HG02852 (cell line): ENCODE results near the gene SPIRE1.
"Not testable (repeated sequence)": the region's sequence is repeated elsewhere in the genome, so short reads cannot be mapped to it uniquely, and the experiment has no call there.

Experiments
- ATAC-seq: cut with Tn5 transposase; IDR thresholded peaks from one replicate; pipeline ENCODE4 v1.9.1; 2021; ENCODE audit warnings: mild to moderate bottlenecking, moderate library complexity; ENCODE audit not compliant: unreplicated experiment

SPIRE1 gene

GRCh38 chr18:12647773-12648172 is 10.1 kb downstream of the SPIRE1 start:
- no peak for ATAC-seq

DNA sequence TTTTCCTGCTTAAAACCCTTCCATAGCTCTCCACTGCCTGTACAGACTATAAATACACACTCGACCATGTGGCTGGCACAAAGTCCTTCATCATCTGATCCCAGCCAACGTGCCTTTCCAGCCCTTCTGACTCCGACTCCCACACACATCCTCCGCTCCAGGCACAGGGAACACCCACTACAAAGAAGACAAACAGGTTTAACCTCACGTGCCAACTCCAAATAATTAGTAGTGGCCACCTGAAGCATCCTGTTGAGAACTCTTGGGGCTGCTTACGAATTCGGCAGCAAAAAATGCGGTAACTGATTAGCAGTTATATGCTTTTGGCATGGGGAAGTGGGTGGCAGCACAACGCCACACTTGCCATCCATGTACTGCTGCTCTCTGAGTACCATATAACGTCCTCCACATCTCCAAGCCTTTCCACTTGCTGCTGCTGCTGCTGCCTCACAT is 12.1 kb downstream of the SPIRE1 start:
- ATAC-seq: no peak

- no peak for ATAC-seq
These were observed 12.7 kb downstream of the SPIRE1 start for GRCh38 chr18:12645254-12645653.

DNA sequence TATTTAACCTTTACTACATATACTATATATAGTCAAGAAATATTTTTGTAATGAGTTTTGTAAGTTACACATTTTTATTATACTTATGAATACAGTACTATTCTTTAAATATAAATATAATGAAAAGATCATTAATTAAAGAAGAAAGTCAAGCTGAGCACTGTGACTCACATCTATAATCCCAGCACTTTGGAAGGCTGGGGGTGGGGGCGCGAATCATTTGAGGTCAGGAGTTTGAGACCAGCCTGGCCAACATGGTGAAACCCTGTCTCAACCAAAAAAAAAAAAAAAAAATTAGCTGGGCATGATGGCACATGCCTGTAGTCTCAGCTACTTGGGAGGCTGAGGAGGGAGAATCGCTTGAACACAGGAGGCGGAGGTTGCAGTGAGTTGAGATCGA is 14.2 kb downstream of the SPIRE1 start:
- ATAC-seq: not testable (repeated sequence)

- ATAC-seq: no peak
These were observed 17.1 kb downstream of the SPIRE1 start for GRCh38 chr18:12640881-12641200.

- ATAC-seq: no peak
These were observed 17.7 kb downstream of the SPIRE1 start for GRCh38 chr18:12639990-12640880.

DNA sequence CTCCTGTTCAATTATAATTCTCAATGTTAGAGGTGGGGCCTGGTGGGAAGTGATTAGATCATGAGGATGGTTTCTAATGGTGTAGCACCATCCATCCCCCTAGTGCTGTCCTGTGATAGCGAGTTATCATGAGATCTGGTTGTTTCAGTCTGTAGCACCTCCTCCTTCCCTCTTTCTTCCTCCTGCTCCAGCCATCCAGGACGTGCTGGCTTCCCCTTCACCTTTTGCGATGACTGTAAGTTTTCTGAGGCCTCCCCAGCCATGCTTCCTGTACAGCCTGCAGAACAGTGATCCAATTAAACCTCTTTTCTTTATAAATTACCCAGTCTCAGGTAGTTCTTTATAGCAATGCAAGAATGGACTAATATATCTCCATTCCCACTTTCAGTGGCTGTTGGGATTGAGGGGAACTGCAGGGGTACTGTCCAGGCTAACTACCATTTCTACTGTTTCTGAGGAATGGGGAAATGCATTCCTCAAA is 19.2 kb downstream of the SPIRE1 start:
- ATAC-seq: no peak

- ATAC-seq: no peak
These were observed 19.8 kb downstream of the SPIRE1 start for GRCh38 chr18:12637901-12638643.

DNA sequence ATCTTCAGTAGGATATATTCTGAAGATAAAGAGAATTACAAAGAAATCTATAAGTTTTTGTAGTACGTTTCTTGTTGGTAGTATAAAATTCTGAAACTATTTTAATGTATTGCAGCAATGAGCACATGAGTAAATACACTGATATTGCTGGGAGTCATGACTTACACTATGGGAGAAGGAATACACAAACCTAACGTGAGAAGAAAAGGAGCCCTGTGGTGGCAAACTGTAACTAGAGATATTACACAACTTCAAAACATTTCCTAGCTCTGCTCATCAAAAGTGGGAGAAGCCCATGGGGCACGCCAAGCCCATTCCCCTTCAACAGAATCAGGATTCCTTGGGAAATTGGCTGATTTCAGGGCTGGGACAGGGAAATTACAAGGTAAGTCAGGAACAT is 20.5 kb downstream of the SPIRE1 start:
- ATAC-seq: no peak

DNA sequence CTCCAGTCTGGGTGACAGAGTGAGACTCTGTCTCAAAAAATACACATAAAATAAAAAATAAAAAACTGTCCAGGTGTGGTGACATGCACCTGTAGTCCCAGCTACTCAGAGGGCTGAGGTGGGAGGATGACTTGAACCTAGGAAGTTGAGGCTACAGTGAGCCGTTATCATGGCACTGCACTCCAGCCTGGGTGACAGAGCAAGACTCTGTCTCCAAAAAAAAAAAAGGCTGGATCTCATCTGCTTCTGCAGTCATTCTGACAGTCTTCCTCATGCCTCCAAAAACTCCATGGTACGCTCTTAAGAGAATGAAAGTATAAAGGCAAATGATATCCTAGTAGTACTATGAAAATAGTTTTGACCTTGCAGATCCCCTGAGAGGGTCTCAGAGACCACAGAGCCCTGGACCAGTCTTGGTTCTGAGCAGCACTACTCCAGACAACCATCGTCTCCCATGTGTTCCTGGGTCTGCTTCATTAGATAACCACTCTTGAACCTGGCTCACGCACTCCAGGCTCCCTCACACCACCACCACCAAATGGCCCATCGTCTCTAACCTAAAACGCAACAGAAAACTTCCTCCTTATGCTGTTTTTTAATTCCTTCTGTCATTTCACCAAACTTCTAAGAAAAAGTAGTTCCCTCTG is 26.0 kb downstream of the SPIRE1 start:
- no peak for ATAC-seq

DNA sequence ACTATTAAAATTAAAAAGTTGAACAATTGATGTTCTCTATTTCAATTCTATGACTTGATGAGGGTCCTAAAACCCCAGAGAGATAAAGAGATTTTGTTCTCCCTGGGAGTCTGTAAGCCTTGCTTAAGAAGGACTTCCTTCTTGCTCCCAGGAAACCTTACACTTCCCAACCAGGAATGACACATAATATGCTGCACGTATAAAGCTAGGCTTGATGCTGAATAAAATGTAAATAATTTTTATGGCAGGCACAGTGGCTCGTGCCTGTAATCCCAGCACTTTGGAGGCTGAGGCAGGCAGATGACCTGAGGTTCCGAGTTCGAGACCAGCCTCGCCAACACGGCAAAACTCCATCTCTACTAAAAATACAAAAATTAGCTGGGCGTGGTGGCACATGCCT is 27.8 kb downstream of the SPIRE1 start:
- no peak for ATAC-seq

DNA sequence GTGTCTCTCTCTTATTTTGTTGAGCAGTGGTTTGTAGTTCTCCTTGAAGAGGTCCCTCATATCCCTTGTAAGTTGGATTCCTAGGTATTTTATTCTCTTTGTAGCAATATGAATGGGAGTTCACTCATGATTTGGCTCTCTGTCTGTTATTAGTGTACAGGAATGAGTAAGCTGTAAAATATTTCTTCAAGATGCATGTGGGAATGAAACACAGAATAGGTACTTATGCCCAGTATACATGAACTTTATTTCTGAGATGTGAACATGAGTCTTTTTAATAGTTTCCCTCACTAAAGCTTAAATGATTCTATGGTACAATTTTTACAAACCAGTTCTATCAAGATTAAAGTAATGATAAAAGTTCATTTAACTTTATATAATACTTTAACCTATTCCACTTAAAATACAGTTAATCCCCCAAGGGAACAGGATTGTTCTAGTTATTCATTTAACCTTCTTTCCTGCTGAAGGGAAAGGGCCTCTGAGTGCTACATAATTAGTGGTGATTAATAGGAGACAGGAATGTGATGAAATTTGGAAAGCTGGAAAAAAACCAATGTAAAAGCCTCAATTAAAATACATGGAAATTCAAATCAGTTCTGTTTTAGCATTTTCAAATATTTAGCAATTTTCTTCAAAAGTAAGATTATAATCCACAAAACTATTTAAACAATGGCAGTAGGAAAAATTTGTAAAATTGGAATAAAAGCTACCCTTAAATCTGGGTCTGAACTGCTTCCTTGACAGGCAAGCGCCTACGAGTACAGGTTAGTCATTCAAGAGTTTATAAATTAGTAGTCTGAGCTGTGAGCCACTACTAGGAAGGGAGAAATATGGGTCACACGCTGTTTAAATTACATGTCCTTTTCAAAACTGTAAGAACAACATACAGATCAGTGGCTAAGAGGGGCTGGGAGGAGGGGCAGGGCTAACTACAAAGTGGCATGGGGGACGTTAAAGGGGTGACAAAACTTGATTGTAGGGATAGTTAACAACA is 28.9 kb downstream of the SPIRE1 start:
- no peak for ATAC-seq

GRCh38 chr18:12627199-12627598 is 30.7 kb downstream of the SPIRE1 start:
- ATAC-seq: not testable (repeated sequence)

GRCh38 chr18:12625241-12625640 is 32.7 kb downstream of the SPIRE1 start:
- ATAC-seq: no peak

DNA sequence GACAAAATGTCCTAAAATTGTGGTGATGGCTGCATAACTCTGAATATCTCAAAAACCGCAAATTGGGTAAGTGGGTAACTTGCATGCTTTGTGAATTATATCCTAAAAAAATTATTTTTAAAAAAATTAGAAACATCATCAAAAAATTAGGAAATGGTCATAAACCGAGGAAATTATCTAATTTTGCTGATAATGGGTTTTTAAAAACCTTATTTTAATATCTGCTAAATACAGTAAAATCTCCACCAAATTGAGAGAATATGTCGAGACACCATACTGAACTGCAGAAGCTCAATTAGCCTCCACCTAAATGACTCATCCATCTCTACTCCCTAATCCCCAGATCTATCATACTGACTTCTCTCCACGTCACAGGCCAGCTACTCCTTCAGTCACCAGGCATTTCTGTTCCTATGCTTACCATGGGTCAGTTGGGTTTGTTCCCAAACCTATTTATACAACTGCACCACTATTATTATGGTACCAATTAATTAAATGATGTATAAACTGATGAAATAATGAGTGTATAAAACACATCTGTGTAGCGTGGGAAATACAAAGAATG is 36.1 kb downstream of the SPIRE1 start:
- ATAC-seq: no peak

DNA sequence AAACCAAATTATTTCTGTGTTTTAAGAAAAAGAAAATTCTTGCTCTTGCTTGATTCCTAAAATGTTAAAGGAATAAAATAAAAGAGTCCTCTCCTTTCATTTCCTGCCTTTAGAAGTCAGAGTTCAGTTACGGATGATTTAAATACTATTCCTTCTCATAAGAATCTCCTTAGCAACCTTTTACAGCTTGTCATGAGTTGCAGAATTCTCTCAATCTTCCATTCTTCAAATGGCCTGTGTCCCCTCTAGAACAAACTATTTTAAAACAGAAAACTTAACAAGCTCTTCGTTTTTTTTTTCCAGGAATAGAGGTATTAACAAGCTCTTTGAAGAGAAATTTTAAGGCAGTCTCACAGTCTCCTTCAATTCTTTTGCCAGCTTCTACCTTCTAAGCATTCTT is 42.2 kb downstream of the SPIRE1 start:
- ATAC-seq: no peak

- no peak for ATAC-seq
These were observed 49.6 kb downstream of the SPIRE1 start for GRCh38 chr18:12608301-12608700.

DNA sequence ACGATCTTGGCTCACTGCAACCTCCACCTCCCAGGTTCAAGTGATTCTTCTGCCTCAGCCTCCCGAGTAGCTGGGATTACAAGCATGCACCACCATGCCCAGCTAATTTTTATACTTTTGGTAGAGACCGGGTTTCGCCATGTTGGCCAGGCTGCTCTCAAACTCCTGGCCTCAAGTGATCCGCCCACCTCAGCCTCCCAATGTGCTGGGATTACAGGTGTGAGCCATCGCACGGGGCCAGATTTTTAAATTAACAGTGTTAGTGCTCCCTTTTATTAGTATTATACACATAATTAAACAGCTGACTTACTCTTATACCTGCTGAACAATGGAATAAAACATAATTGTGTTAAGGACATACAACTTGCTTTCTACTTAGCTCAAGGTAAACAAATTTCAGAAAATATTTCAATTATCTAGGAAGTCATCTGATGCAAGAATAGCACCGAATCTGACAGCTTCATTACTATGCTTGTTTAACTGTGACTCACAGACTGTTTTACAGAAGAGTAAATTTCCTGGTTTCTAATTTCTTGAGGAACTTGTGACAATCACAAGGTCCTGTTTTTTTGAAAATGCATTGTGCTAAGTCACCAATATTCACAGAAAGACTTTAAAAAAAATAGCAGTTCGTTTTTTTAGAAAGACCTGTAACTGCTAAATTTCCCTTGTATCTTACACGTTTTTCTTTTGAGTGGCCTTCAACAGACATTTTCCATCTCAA is 51.2 kb downstream of the SPIRE1 start:
- no peak for ATAC-seq

DNA sequence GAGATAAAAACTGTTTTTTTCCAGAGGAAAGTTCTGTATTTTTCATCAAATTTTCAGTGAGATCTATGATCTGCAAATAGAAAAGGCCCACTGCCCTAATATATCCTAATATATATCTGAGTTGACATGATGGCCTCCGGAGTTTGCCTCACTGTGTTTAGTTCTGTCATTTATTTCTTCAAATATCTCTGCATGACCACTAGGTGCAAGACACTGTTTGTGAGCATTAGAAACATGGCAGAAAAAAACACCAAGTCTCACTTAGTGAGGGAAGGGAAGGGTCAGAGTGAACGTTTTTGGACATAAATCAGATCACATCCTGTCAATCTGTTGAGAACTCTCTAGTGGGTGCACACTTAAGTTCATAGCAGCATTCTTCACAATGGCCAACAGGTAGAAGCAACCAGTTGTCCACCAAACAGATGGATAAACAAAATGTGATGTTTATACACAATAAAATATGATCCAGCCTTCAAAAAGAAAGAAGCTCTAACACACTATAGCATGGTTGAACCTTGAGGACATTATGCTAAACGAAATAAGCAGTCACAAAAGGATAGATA is 53.4 kb downstream of the SPIRE1 start:
- no peak for ATAC-seq
